ENCODE measurements around the gene ARHGAP25. TPM values are rescaled to one million over a fixed set of nuclear protein-coding genes. Genes with fewer than 3 reads are reported as not detected.

The ARHGAP25 gene
- total RNA-seq, 1 donor = 3.0 TPM

DNA sequence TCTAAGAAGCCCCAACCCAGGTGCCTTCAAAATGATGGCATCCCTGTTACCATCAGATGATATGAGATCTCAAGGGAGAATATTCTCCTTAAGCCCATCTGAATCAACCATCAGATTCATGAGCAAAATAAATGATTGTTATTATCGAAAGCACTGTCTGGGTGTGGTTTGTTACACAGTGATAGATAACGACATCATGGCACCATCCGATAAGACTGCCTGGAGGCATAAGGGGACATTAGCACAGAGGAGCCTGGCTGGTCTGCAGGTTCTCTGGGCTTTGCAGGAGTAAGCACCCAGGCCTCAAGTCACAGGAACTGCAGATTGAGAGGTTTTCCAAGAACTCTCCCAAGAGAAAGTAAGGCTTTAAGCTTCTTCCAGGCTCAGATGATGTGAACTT lies 120.9 kb downstream of the ARHGAP25 start:
- DNase-seq (ENCODE audit: low read depth) = no peak
- TF ChIP-seq, protein P1, sequence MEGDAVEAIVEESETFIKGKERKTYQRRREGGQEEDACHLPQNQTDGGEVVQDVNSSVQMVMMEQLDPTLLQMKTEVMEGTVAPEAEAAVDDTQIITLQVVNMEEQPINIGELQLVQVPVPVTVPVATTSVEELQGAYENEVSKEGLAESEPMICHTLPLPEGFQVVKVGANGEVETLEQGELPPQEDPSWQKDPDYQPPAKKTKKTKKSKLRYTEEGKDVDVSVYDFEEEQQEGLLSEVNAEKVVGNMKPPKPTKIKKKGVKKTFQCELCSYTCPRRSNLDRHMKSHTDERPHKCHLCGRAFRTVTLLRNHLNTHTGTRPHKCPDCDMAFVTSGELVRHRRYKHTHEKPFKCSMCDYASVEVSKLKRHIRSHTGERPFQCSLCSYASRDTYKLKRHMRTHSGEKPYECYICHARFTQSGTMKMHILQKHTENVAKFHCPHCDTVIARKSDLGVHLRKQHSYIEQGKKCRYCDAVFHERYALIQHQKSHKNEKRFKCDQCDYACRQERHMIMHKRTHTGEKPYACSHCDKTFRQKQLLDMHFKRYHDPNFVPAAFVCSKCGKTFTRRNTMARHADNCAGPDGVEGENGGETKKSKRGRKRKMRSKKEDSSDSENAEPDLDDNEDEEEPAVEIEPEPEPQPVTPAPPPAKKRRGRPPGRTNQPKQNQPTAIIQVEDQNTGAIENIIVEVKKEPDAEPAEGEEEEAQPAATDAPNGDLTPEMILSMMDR (IDR thresholded peaks at IDR 0.05; ENCODE audit: insufficient read depth, low read depth, low read length) = no peak
- no peak overlapping the region for H3K4me3 ChIP-seq (ENCODE audit: low read depth, low read length)

DNA sequence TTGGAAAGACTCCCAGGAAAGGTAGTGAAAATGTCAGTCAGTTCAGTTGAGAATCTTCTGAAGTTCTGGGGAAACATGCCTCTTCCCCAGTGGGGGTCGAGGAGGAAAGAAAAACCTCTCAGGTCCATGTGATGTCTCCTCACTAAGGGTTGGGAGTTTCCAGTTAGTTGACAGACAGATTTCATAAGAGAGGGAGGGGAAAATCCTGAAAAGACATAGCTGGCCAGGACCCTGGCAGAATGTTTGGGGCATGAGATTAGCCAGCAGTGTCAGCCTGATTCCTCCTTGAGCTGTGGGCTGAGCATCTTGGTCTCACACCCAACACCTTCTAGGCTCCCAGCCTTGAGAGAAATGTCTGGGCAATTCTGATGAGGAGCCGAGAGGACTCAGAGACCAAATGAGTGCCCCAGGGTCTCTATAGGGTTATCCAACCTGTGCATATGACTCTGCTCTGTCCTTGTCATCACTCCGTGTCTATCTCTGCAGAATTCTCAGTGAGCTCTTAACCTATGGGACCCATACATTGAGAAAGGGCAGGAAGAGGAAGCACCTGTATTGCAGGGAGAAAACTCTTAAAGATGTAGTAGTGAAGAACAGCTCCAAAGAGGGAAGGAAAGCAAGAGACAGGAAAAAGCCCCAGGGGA lies 122.7 kb downstream of the ARHGAP25 start:
- no peak overlapping the region for H3K4me3 ChIP-seq (ENCODE audit: low read depth, low read length)
- DNase-seq (ENCODE audit: low read depth) = no peak
- TF ChIP-seq, protein P1 (IDR thresholded peaks at IDR 0.05; ENCODE audit: insufficient read depth, low read depth, low read length) = no peak

DNA sequence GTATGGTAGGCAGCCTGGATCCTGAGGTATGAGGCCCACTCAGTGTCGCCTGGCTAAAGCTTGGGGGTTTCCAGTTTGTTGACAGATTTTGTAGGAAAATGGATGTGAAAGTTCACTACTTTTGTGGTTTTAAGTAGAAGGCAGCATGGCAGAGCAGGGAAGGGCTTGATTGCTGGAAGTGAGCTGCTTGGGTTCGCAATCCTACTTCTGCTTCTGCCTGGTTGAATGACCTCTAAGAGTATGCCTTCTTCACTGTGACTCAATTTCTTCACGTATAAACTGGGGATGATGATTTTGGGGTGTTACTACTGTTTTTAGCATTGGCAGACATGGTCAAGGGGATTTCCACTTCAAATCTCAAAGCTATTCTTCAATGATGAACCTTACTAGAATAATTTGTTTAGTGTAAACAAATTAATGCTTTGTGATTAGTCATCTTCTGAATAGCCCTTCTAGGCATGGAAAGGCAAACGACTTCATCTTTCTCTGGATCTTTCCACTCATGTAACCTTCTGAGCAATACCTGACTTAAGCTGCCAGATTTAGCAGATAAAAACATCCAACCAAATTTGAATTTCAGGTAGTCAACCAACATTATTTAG lies 123.3 kb downstream of the ARHGAP25 start:
- TF ChIP-seq, protein P1 (IDR thresholded peaks at IDR 0.05; ENCODE audit: insufficient read depth, low read depth, low read length) = no peak
- no peak for DNase-seq (ENCODE audit: low read depth)
- H3K4me3 ChIP-seq (ENCODE audit: low read depth, low read length) = no peak overlapping the region

DNA sequence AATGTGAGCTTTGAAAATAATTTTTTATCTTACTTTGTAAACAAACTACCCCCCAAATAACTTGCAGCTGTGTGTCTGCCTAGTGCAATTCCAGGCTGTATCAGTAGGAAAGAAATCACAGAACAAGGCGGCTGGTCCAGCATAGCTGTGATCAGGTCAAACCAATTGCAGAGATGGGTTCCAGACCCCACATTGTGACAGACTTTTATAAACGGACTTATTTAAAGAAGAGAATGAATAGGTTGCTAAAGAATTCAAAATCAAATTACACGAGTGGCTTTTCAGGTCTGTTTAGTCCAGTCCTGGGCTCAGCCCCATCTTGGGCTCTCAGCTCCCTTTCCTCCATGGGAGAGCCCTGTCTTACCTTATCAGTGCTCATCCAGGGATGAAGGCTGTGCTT lies 125.5 kb downstream of the ARHGAP25 start:
- TF ChIP-seq, protein P1 (IDR thresholded peaks at IDR 0.05; ENCODE audit: insufficient read depth, low read depth, low read length) = no peak
- no peak overlapping the region for H3K4me3 ChIP-seq (ENCODE audit: low read depth, low read length)
- DNase-seq (ENCODE audit: low read depth) = no peak

DNA sequence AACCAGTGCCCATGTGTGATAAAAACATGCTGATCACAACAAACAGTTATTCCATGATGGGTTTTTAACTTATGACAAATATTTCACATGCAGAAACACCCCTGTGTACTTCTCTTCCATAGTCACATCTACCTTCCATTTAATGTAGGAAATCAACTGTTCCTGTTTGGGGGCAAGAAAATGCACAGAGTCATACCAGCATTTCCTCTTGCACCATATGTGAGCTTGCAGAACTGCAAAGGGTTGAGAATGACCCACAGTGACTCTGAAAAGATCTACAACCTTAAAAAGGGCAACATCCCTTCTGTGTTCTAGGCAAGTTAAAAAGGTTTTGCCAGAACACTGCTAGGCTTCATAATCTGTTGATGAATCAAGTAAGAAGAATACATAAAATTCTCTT lies 126.7 kb downstream of the ARHGAP25 start:
- H3K4me3 ChIP-seq (ENCODE audit: low read depth, low read length) = no peak overlapping the region
- TF ChIP-seq, protein P1 (IDR thresholded peaks at IDR 0.05; ENCODE audit: insufficient read depth, low read depth, low read length) = no peak
- DNase-seq (ENCODE audit: low read depth) = no peak

DNA sequence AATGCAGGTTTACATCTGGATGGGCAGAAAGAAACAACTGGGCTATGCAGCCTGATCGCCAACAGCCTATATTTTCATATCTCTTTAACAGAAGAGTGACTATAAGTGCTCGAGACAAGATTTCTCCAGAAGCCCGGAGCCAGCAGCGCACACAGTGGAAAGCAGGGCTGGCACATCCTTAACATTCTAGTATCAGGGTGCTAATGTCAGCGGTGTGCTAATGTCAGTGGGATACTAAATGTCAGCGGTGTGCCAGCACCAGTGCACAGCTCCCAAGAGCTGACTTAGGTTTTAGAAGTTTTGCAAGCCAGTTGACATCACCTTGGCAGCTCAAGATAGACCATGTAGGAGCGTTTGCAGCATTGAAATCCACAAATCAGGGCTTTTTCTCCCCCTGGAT lies 128.3 kb downstream of the ARHGAP25 start:
- DNase-seq (ENCODE audit: low read depth) = no peak
- TF ChIP-seq, protein P1 (IDR thresholded peaks at IDR 0.05; ENCODE audit: insufficient read depth, low read depth, low read length) = no peak
- H3K4me3 ChIP-seq (ENCODE audit: low read depth, low read length) = no peak overlapping the region

All from fibroblast of villous mesenchyme (primary cell).